HL-60 (cell line): ENCODE measurements around the gene CTDSP1.

Experiments
- DNase-seq, 2 experiments: peaks; one replicate each; pipeline ENCODE4 v3.0.0-alpha.2; 2010 to 2020; ENCODE audit warnings: low read depth in 1 of 2, low spot score in 1 of 2
- H3K27ac ChIP-seq: fragments of 250-450 bp; sonication (Bioruptor Pico); replicated peaks from 2 replicates; pipeline ENCODE4 v1.5.1; 2020; ENCODE audit warnings: mild to moderate bottlenecking, moderate library complexity
- H3K27me3 ChIP-seq: fragments of 250-450 bp; sonication (Bioruptor Pico); 2 replicates; pipeline ENCODE4 v1.5.1; 2021; ENCODE audit warnings: mild to moderate bottlenecking, moderate library complexity; ENCODE audit not compliant: insufficient read depth, poor library complexity, severe bottlenecking
- H3K4me3 ChIP-seq: replicated peaks from 2 replicates; pipeline ENCODE4 v1.5.1; 2011; ENCODE audit warnings: mild to moderate bottlenecking, control low read depth, low read length; ENCODE audit not compliant: insufficient read depth
- CTCF ChIP-seq: IDR thresholded peaks from one replicate; pipeline ENCODE4 v1.5.1; 2011; ENCODE audit warnings: low read length, control low read depth, inconsistent platforms; ENCODE audit not compliant: insufficient read depth
- GABPA ChIP-seq: IDR thresholded peaks from 2 replicates; pipeline ENCODE4 v1.6.1; 2012; ENCODE audit warnings: low read depth
- POLR2AphosphoS5 ChIP-seq: IDR thresholded peaks from 2 replicates; pipeline ENCODE4 v1.6.1; 2012; ENCODE audit warnings: low read depth
- REST ChIP-seq: IDR thresholded peaks from 2 replicates; pipeline ENCODE4 v1.6.1; 2012; ENCODE audit warnings: low read depth; ENCODE audit not compliant: insufficient replicate concordance
- SPI1 ChIP-seq: IDR thresholded peaks from 2 replicates; pipeline ENCODE4 v1.6.1; 2012; ENCODE audit warnings: low read depth, mild to moderate bottlenecking, borderline replicate concordance

The CTDSP1 gene

DNA sequence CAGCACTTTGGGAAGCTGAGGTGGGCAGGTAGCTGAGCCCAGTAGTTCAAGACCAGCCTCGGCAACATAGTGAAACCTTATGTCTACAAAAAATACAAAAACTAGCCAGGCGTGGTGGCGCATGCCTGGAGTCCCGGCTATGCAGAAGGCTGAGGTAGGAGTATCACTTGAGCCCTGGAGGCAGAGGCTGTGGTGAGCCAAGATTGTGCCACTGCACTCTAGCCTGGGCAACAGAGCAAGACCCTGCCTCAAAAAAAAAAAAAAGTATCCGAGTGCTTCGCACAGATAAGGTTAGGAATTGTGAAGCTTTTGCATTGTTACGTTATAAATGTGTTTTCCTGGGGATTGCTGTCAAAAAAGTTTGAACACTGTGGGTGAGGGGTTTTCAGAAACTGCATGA is 4.1 kb downstream of the CTDSP1 start:
- Histone ChIP-seq H3K27me3 (no peaks in the 10 kb centered on the region), H3K27ac (no peak overlapping the region), H3K4me3 (no peak overlapping the region)
- DNase-seq: no peak
- TF ChIP-seq CTCF (no peak), GABPA (no peak), POLR2AphosphoS5 (no peak), SPI1 (no peak), REST (no peak)

DNA sequence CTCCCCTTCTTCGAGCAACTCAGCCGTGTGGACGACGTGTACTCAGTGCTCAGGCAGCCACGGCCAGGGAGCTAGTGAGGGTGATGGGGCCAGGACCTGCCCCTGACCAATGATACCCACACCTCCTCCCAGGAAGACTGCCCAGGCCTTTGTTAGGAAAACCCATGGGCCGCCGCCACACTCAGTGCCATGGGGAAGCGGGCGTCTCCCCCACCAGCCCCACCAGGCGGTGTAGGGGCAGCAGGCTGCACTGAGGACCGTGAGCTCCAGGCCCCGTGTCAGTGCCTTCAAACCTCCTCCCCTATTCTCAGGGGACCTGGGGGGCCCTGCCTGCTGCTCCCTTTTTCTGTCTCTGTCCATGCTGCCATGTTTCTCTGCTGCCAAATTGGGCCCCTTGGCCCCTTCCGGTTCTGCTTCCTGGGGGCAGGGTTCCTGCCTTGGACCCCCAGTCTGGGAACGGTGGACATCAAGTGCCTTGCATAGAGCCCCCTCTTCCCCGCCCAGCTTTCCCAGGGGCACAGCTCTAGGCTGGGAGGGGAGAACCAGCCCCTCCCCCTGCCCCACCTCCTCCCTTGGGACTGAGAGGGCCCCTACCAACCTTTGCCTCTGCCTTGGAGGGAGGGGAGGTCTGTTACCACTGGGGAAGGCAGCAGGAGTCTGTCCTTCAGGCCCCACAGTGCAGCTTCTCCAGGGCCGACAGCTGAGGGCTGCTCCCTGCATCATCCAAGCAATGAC is 4.8 kb downstream of the CTDSP1 start:
- H3K27ac ChIP-seq: no peak overlapping the region; the same call in 1 of the 2 replicates
- no peak overlapping the region for H3K4me3 ChIP-seq
- no peak for TF ChIP-seq REST
- TF ChIP-seq POLR2AphosphoS5: no peak
- no peak for TF ChIP-seq SPI1
- TF ChIP-seq CTCF: no peak
- TF ChIP-seq GABPA: no peak
- no peaks in the 10 kb centered on the region for H3K27me3 ChIP-seq
- no peak for DNase-seq

- peak in 1 of 2 experiments; percentile 9 for DNase-seq
- H3K27me3 ChIP-seq: no peaks in the 10 kb centered on the region
- TF ChIP-seq POLR2AphosphoS5: no peak
- TF ChIP-seq CTCF: no peak
- no peak for TF ChIP-seq REST
- no peak for TF ChIP-seq GABPA
- no peak for TF ChIP-seq SPI1
- no peak overlapping the region for H3K4me3 ChIP-seq
- peak overlapping the region; percentile 75 for H3K27ac ChIP-seq
These were observed 5.5 kb downstream of the CTDSP1 start for GRCh38 chr2:218405086-218405745.
